ENCODE results near the gene NTPCR. TPM values are rescaled to one million over a fixed set of nuclear protein-coding genes. Genes with fewer than 3 reads are reported as not detected.
A peak's percentile ranks its signal among the peaks of the same experiment; 100 is the strongest.
"Not testable (repeated sequence)": the region's sequence is repeated elsewhere in the genome, so short reads cannot be mapped to it uniquely, and the experiment has no call there.

NTPCR gene
- total and polyA plus RNA-seq, 4 donors, result 31.2 to 66.2 (median 57.3) TPM

DNA sequence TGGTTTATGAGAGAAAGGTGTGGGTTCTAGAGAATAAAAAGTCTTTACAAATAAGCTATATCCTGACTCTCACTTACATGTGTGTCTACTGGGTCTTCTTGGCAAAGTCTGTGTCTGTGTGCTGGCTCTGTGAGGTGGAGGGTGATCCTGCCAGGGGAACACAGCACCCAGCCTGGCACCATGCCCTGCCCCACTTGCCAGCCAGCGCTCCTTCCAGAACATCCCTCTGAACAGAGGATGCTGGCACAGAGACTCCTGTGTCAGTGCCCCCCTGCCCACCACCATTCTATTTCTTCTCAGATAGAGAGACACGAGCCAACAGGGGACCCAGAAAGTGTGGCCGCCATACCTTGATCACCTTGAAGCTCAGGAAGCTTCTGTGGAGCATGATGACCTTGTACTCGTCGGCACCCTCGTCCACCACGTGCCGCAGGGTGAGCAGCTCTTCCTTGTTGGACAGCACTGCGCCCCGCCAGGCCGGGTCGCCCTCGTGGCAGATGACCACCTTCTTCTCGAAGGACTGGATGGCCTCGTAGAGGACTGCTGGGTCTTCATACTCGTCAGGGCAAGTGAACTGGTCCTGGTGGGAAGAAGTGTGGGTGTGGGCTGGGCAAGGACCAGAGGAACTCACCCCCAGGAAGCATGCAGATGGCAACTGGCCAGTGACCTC lies 49.7 kb downstream of the NTPCR start:
- H3K9me3 ChIP-seq (ENCODE audit: control insufficient read depth, insufficient read depth, low read length), result no peaks in the 10 kb centered on the region
- 96% methylated on average over 16 of the region's 16 CpGs for WGBS (ENCODE audit: insufficient coverage)
- no peak for DNase-seq (ENCODE audit: low read depth in 4 of 6, low spot score in 6 of 6)

DNA sequence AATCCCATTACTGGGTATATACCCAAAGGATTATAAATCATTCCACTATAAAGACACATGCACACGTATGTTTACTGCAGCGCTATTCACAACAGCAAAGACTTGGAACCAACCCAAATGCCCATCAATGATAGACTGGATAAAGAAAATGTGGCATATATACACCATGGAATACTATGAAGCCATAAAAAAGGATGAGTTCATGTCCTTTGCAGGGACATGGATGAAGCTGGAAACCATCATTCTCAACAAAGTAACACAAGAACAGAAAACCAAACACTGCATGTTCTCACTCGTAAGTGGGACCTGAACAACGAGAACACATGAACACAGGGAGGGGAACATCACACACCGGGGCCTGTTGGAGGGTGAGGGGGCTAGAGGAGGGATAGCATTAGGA lies 53.2 kb downstream of the NTPCR start:
- H3K9me3 ChIP-seq (ENCODE audit: control insufficient read depth, insufficient read depth, low read length); DNase-seq (ENCODE audit: low read depth in 4 of 6, low spot score in 6 of 6); H3K4me3 ChIP-seq (ENCODE audit: low read depth, low read length); H3K27me3 ChIP-seq (ENCODE audit: control insufficient read depth, insufficient read depth, low read length); H3K27ac ChIP-seq (ENCODE audit: low read depth, low read length): not testable (repeated sequence)
- Histone ChIP-seq H3K4me1 (ENCODE audit: control insufficient read depth, insufficient read depth, low read length) (peaks cover 22% of the 10 kb centered on the region), H3K36me3 (ENCODE audit: control insufficient read depth, insufficient read depth, low read length) (peaks cover 11% of the 10 kb centered on the region)
- WGBS (ENCODE audit: insufficient coverage), result 100% methylated on average over 2 of the region's 5 CpGs

More for the DNA sequence above, 49.7 kb downstream of the NTPCR start:
- H3K4me3 ChIP-seq (ENCODE audit: low read depth, low read length), result no peak overlapping the region
- H3K4me1 ChIP-seq (ENCODE audit: control insufficient read depth, insufficient read depth, low read length), result peaks cover 6% of the 10 kb centered on the region
- no peaks in the 10 kb centered on the region for H3K27me3 ChIP-seq (ENCODE audit: control insufficient read depth, insufficient read depth, low read length)
- H3K27ac ChIP-seq (ENCODE audit: low read depth, low read length), result no peak overlapping the region
- peaks cover 28% of the 10 kb centered on the region for H3K36me3 ChIP-seq (ENCODE audit: control insufficient read depth, insufficient read depth, low read length)

DNA sequence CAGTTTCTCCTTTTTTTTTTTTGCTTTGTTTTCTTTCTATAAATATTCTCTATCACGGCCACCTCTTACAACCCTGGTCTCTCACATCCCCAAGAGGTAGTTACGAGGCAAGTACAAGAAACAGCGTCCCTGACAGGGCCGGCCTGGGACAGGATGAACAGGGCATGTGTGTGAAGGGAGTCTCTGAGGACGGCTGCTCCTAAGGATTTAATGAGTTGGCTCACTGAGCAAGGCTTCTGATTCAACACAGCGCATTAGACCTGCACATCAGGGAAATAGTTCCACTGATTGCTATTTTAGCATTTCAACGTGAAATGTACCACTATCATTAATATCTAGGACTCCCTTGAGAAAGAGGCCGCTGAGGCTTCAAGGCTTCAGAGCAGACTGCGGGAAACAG lies 54.0 kb downstream of the NTPCR start:
- peak in 1 of 6 donors; percentile 77 for DNase-seq (ENCODE audit: low read depth in 4 of 6, low spot score in 6 of 6)

DNA sequence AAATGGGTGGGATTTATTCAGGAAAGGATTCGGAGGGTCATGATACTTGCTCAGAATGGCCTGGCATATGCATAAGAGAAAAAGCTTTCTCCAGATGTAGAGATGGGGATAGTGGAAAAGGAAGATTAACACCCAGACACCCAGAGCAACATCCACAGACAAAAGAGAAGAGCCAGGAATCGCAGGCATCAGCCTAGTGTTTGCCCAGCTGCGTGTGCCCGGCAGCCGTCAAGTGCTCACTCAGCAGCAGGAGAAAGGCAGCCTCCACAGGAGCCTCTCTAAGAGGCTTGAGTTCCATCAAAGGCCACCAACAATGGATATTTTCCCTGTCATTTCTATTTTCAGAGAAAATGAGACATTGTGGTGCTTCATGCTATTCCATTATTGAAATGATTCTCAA lies 54.7 kb downstream of the NTPCR start:
- H3K27ac ChIP-seq (ENCODE audit: low read depth, low read length), result peak overlapping the region; percentile 73

More for the DNA sequence above, 54.0 kb downstream of the NTPCR start:
- WGBS (ENCODE audit: insufficient coverage), result 78% methylated on average over 4 of the region's 9 CpGs
- Histone ChIP-seq H3K4me1 (ENCODE audit: control insufficient read depth, insufficient read depth, low read length) (peaks cover 22% of the 10 kb centered on the region), H3K27ac (ENCODE audit: low read depth, low read length) (no peak overlapping the region), H3K4me3 (ENCODE audit: low read depth, low read length) (no peak overlapping the region), H3K27me3 (ENCODE audit: control insufficient read depth, insufficient read depth, low read length) (no peaks in the 10 kb centered on the region), H3K36me3 (ENCODE audit: control insufficient read depth, insufficient read depth, low read length) (peaks cover 7% of the 10 kb centered on the region), H3K9me3 (ENCODE audit: control insufficient read depth, insufficient read depth, low read length) (no peaks in the 10 kb centered on the region)

DNA sequence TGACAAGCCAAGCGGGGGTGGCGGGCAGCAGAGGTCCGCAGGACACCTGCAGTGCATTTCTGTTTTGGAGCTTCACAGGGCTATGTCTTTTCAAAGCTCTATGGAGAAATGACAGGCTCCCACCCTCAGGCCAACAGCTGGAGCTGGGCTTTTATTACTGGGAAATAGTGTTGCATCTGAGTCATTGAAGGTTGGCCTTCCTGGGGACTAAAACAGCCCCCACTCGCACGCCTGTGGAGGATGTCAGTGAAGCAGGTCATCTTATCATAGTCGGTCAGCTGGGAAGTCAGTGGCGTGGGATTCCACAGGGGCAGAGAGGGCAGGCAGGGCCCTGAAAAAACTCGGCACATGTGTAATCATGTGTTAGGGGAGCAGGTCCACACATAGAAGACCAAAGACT lies 55.3 kb downstream of the NTPCR start:
- H3K36me3 ChIP-seq (ENCODE audit: control insufficient read depth, insufficient read depth, low read length), result no peaks in the 10 kb centered on the region
- H3K4me3 ChIP-seq (ENCODE audit: low read depth, low read length), result no peak overlapping the region
- WGBS (ENCODE audit: insufficient coverage), result 82% methylated on average over 8 of the region's 8 CpGs
- no peaks in the 10 kb centered on the region for H3K27me3 ChIP-seq (ENCODE audit: control insufficient read depth, insufficient read depth, low read length)
- no peaks in the 10 kb centered on the region for H3K9me3 ChIP-seq (ENCODE audit: control insufficient read depth, insufficient read depth, low read length)
- no peak for DNase-seq (ENCODE audit: low read depth in 4 of 6, low spot score in 6 of 6)
- H3K4me1 ChIP-seq (ENCODE audit: control insufficient read depth, insufficient read depth, low read length), result peaks cover 22% of the 10 kb centered on the region
- peak overlapping the region; percentile 73 for H3K27ac ChIP-seq (ENCODE audit: low read depth, low read length)

More for the DNA sequence above, 54.7 kb downstream of the NTPCR start:
- H3K36me3 ChIP-seq (ENCODE audit: control insufficient read depth, insufficient read depth, low read length), result peaks cover 3% of the 10 kb centered on the region
- no peaks in the 10 kb centered on the region for H3K9me3 ChIP-seq (ENCODE audit: control insufficient read depth, insufficient read depth, low read length)
- peaks cover 22% of the 10 kb centered on the region for H3K4me1 ChIP-seq (ENCODE audit: control insufficient read depth, insufficient read depth, low read length)
- 90% methylated on average over 5 of the region's 5 CpGs for WGBS (ENCODE audit: insufficient coverage)
- no peaks in the 10 kb centered on the region for H3K27me3 ChIP-seq (ENCODE audit: control insufficient read depth, insufficient read depth, low read length)
- H3K4me3 ChIP-seq (ENCODE audit: low read depth, low read length), result no peak overlapping the region
- DNase-seq (ENCODE audit: low read depth in 4 of 6, low spot score in 6 of 6), result no peak

DNA sequence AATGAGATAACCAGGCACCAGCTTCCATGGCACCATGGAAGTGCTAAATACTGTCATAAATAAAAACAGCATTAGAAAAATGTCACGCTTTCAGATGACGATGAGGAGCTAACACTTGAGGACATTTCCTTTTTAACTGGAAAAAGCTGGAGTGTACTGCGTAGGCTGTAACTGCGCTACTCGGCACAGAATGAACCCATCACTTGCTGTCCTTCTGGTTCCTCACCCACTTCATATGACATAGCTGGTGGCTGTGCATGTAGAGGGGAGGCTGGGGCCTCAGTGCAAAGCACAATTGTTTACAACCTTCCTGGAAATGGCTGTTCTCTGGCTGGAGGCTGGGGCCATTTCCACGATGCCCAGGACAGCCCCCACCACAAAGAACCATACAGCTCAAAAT lies 55.7 kb downstream of the NTPCR start:
- Histone ChIP-seq H3K4me3 (ENCODE audit: low read depth, low read length) (no peak overlapping the region), H3K27me3 (ENCODE audit: control insufficient read depth, insufficient read depth, low read length) (no peaks in the 10 kb centered on the region), H3K4me1 (ENCODE audit: control insufficient read depth, insufficient read depth, low read length) (peaks cover 22% of the 10 kb centered on the region), H3K36me3 (ENCODE audit: control insufficient read depth, insufficient read depth, low read length) (no peaks in the 10 kb centered on the region), H3K9me3 (ENCODE audit: control insufficient read depth, insufficient read depth, low read length) (no peaks in the 10 kb centered on the region), H3K27ac (ENCODE audit: low read depth, low read length) (peak overlapping the region; percentile 73)
- WGBS (ENCODE audit: insufficient coverage), result 64% methylated on average over 2 of the region's 6 CpGs
- DNase-seq (ENCODE audit: low read depth in 4 of 6, low spot score in 6 of 6), result no peak

DNA sequence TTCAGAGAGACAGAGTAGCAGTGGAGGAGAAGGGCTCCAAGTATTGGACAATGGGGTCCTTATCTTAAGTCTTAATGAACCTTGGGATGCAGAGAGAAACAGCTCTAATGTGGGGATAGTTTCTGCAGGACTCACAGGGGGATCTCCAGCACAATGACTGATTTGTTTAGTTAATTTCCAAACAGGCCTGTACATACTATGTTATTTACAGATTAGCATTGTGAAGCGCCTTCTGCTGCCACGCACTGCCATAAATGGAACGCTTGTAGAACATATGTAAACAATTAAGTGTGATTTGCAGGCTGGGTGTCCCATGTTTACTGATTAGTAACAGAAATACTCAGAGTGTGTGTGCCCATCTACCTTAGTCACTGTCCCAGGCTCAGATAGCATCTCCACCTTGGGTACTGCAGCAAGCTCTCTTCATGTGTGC lies 56.1 kb downstream of the NTPCR start:
- peak overlapping the region; percentile 73 for H3K27ac ChIP-seq (ENCODE audit: low read depth, low read length)
- no peaks in the 10 kb centered on the region for H3K27me3 ChIP-seq (ENCODE audit: control insufficient read depth, insufficient read depth, low read length)
- no peaks in the 10 kb centered on the region for H3K36me3 ChIP-seq (ENCODE audit: control insufficient read depth, insufficient read depth, low read length)
- peaks cover 22% of the 10 kb centered on the region for H3K4me1 ChIP-seq (ENCODE audit: control insufficient read depth, insufficient read depth, low read length)
- no peaks in the 10 kb centered on the region for H3K9me3 ChIP-seq (ENCODE audit: control insufficient read depth, insufficient read depth, low read length)
- DNase-seq (ENCODE audit: low read depth in 4 of 6, low spot score in 6 of 6), result peak in 2 of 6 donors; percentile 58 to 59
- WGBS (ENCODE audit: insufficient coverage), result no CpG with 5 or more reads among the region's 3 CpGs
- H3K4me3 ChIP-seq (ENCODE audit: low read depth, low read length), result no peak overlapping the region

DNA sequence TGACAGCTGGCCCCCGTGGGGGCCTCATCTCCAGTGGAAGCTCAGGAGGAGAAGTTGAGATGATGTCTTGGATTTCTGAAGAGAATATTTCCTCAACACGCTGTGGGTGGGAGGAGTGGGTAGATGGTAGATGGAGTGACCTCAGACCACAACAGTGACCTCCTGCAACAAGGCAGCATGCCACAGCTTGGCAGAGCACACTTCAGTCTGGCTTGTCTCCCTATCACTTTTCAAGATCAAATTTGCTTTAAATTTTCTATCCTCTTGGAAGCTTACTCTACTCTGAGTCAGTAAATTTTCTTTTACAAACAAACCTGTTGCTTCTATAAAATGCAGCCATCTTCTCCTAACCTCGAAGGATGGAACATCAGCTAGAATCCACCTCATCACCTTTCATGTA lies 59.7 kb downstream of the NTPCR start:
- DNase-seq (ENCODE audit: low read depth in 4 of 6, low spot score in 6 of 6), result no peak
- WGBS (ENCODE audit: insufficient coverage), result 83% methylated on average over 1 of the region's 3 CpGs
- H3K4me3 ChIP-seq (ENCODE audit: low read depth, low read length), result no peak overlapping the region

DNA sequence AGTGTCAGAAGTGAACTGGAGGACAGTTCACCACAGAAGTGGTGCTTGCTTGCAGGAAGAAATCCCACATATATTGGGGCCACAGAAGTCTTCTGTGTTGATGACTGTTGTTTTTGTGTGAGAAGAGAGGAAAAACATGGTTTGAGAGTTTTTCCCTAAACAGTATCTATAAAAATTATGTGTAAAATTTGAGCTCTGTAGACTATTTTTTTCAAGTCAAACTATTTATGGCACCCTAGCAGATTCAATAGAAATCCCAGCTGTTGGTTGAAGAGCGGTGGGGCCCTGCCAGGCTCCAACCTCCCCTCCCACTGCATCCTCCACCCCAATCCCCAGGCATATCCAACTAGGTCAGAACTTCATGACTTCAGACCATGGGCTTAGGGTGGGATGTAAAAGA lies 61.6 kb downstream of the NTPCR start:
- DNase-seq (ENCODE audit: low read depth in 4 of 6, low spot score in 6 of 6), result no peak
- Histone ChIP-seq H3K27me3 (ENCODE audit: control insufficient read depth, insufficient read depth, low read length) (no peaks in the 10 kb centered on the region), H3K4me1 (ENCODE audit: control insufficient read depth, insufficient read depth, low read length) (no peaks in the 10 kb centered on the region), H3K27ac (ENCODE audit: low read depth, low read length) (no peak overlapping the region), H3K36me3 (ENCODE audit: control insufficient read depth, insufficient read depth, low read length) (no peaks in the 10 kb centered on the region), H3K9me3 (ENCODE audit: control insufficient read depth, insufficient read depth, low read length) (no peaks in the 10 kb centered on the region), H3K4me3 (ENCODE audit: low read depth, low read length) (no peak overlapping the region)
- 100% methylated on average over 1 of the region's 1 CpG for WGBS (ENCODE audit: insufficient coverage)

More for the DNA sequence above, 59.7 kb downstream of the NTPCR start:
- Histone ChIP-seq H3K27me3 (ENCODE audit: control insufficient read depth, insufficient read depth, low read length) (no peaks in the 10 kb centered on the region), H3K36me3 (ENCODE audit: control insufficient read depth, insufficient read depth, low read length) (no peaks in the 10 kb centered on the region), H3K27ac (ENCODE audit: low read depth, low read length) (no peak overlapping the region), H3K4me1 (ENCODE audit: control insufficient read depth, insufficient read depth, low read length) (peaks cover 15% of the 10 kb centered on the region), H3K9me3 (ENCODE audit: control insufficient read depth, insufficient read depth, low read length) (no peaks in the 10 kb centered on the region)

DNA sequence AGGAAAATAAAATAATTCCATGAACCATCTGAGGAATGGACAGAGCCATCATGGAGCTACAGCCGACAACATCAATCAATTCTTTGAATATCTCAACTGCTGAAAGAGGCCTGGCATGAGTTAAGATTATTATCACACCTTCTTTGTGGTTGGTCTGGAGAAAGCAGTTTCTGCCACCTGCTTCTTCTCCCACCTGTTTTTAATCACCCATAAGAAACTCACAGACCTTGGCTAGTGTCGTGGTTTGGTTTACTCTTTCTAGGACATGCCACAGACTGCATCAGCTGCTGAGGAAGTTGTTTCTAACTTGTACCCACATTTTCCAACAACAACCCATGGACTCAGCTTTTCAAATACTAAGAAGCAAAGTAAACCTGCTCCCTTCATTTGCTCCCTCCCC lies 65.6 kb downstream of the NTPCR start:
- Histone ChIP-seq H3K27me3 (ENCODE audit: control insufficient read depth, insufficient read depth, low read length) (no peaks in the 10 kb centered on the region), H3K36me3 (ENCODE audit: control insufficient read depth, insufficient read depth, low read length) (no peaks in the 10 kb centered on the region), H3K4me3 (ENCODE audit: low read depth, low read length) (no peak overlapping the region), H3K4me1 (ENCODE audit: control insufficient read depth, insufficient read depth, low read length) (peaks cover 12% of the 10 kb centered on the region), H3K9me3 (ENCODE audit: control insufficient read depth, insufficient read depth, low read length) (no peaks in the 10 kb centered on the region), H3K27ac (ENCODE audit: low read depth, low read length) (no peak overlapping the region)
- 100% methylated on average over 1 of the region's 2 CpGs for WGBS (ENCODE audit: insufficient coverage)
- DNase-seq (ENCODE audit: low read depth in 4 of 6, low spot score in 6 of 6), result no peak
